GM12878 (cell line): ENCODE results near the gene KHDRBS1.

ENCODE experiments used
- BHLHE40 ChIP-seq, 2 experiments: fragments of 450-650 bp in 1 of 2; IDR thresholded peaks; 2 replicates each; pipeline ENCODE4 v1.6.1; 2011 to 2017; ENCODE audit warnings: low read depth in 2 of 2, borderline replicate concordance in 1 of 2, improper control_type of control experiment in 1 of 2, low read length in 1 of 2, mild to moderate bottlenecking in 1 of 2
- ETV6 ChIP-seq, 2 experiments: fragments of 450-650 bp in 1 of 2; IDR thresholded peaks in 1 of 2; conservative IDR thresholded peaks in 1 of 2; 2 replicates each; pipeline ENCODE4 v1.6.1; 2014; ENCODE audit warnings: antibody characterized with exemption in 1 of 2, borderline replicate concordance in 1 of 2, low read depth in 1 of 2, mild to moderate bottlenecking in 1 of 2, moderate library complexity in 1 of 2
- EZH2 ChIP-seq: IDR thresholded peaks from 2 replicates; pipeline ENCODE4 v1.6.1; 2012; ENCODE audit warnings: low read depth, mild to moderate bottlenecking, control low read depth, inconsistent platforms, low read length, borderline replicate concordance; ENCODE audit not compliant: control insufficient read depth
- POLR2A ChIP-seq: IDR thresholded peaks from 2 replicates; pipeline ENCODE4 v1.6.1; 2011; ENCODE audit warnings: low read depth, mild to moderate bottlenecking, low read length
- RAD21 ChIP-seq: IDR thresholded peaks from 2 replicates; pipeline ENCODE4 v1.6.1; 2011; ENCODE audit warnings: mild to moderate bottlenecking, low read depth, low read length, moderate library complexity; ENCODE audit not compliant: insufficient read depth
- SIN3A ChIP-seq: IDR thresholded peaks from 2 replicates; pipeline ENCODE4 v1.6.1; 2012; ENCODE audit warnings: low read depth, low read length, improper control_type of control experiment
- TAF1 ChIP-seq: IDR thresholded peaks from 2 replicates; pipeline ENCODE4 v1.6.1; 2011; ENCODE audit warnings: mild to moderate bottlenecking, low read depth, low read length, borderline replicate concordance
- TF ChIP-seq, protein P1 (sequence below): fragments of 450-650 bp; IDR thresholded peaks from 2 replicates; pipeline ENCODE4 v1.6.1; 2017; ENCODE audit warnings: mild to moderate bottlenecking
- TF ChIP-seq, protein P2 (sequence below), 3 experiments: IDR thresholded peaks in 2 of 3; conservative IDR thresholded peaks in 1 of 3; 2 replicates each; pipeline ENCODE4 v1.5.1; 2011; ENCODE audit warnings: low read depth in 3 of 3, low read length in 3 of 3, mild to moderate bottlenecking in 3 of 3, control low read depth in 2 of 3, moderate library complexity in 2 of 3, inconsistent platforms in 1 of 3, mixed read lengths in 1 of 3; ENCODE audit not compliant: control insufficient read depth in 2 of 3, insufficient read depth in 1 of 3; ENCODE audit errors: extremely low read depth in 1 of 3
- TF ChIP-seq, protein P3 (sequence below): IDR thresholded peaks from 2 replicates; pipeline ENCODE4 v1.6.1; 2011; ENCODE audit warnings: low read depth, low read length, improper control_type of control experiment, borderline replicate concordance

- TF ChIP-seq, protein P1, sequence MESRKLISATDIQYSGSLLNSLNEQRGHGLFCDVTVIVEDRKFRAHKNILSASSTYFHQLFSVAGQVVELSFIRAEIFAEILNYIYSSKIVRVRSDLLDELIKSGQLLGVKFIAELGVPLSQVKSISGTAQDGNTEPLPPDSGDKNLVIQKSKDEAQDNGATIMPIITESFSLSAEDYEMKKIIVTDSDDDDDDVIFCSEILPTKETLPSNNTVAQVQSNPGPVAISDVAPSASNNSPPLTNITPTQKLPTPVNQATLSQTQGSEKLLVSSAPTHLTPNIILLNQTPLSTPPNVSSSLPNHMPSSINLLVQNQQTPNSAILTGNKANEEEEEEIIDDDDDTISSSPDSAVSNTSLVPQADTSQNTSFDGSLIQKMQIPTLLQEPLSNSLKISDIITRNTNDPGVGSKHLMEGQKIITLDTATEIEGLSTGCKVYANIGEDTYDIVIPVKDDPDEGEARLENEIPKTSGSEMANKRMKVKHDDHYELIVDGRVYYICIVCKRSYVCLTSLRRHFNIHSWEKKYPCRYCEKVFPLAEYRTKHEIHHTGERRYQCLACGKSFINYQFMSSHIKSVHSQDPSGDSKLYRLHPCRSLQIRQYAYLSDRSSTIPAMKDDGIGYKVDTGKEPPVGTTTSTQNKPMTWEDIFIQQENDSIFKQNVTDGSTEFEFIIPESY: no peak
- no peak for TF ChIP-seq ETV6 (conservative IDR thresholded peaks at IDR 0.05 in 1 of 2, IDR thresholded peaks at IDR 0.05 in 1 of 2; ENCODE audit: borderline replicate concordance in 1 of 2, low read depth in 1 of 2)
- no peak for TF ChIP-seq POLR2A
- TF ChIP-seq RAD21: no peak
- TF ChIP-seq TAF1: no peak
- TF ChIP-seq, protein P2, sequence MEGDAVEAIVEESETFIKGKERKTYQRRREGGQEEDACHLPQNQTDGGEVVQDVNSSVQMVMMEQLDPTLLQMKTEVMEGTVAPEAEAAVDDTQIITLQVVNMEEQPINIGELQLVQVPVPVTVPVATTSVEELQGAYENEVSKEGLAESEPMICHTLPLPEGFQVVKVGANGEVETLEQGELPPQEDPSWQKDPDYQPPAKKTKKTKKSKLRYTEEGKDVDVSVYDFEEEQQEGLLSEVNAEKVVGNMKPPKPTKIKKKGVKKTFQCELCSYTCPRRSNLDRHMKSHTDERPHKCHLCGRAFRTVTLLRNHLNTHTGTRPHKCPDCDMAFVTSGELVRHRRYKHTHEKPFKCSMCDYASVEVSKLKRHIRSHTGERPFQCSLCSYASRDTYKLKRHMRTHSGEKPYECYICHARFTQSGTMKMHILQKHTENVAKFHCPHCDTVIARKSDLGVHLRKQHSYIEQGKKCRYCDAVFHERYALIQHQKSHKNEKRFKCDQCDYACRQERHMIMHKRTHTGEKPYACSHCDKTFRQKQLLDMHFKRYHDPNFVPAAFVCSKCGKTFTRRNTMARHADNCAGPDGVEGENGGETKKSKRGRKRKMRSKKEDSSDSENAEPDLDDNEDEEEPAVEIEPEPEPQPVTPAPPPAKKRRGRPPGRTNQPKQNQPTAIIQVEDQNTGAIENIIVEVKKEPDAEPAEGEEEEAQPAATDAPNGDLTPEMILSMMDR (IDR thresholded peaks at IDR 0.05 in 2 of 3, conservative IDR thresholded peaks at IDR 0.05 in 1 of 3; ENCODE audit: control insufficient read depth in 2 of 3, extremely low read depth in 1 of 3, insufficient read depth in 1 of 3, low read depth in 3 of 3, low read length in 3 of 3): no peak
- no peak for TF ChIP-seq EZH2
- 0 out of 4 replicates have a peak, but pooled peaks of 1 of the 2 experiments have one; percentile 15 for TF ChIP-seq BHLHE40 (IDR thresholded peaks at IDR 0.05; ENCODE audit: borderline replicate concordance in 1 of 2, low read depth in 2 of 2, low read length in 1 of 2)
- no peak for TF ChIP-seq SIN3A
- TF ChIP-seq, protein P3, sequence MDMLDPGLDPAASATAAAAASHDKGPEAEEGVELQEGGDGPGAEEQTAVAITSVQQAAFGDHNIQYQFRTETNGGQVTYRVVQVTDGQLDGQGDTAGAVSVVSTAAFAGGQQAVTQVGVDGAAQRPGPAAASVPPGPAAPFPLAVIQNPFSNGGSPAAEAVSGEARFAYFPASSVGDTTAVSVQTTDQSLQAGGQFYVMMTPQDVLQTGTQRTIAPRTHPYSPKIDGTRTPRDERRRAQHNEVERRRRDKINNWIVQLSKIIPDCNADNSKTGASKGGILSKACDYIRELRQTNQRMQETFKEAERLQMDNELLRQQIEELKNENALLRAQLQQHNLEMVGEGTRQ: no peak
Observed at GRCh38 chr1:31981456-31981839, 32.2 kb upstream of the KHDRBS1 start.
